GM21447 (cell line): Measurements from ENCODE around the gene MAGEA8.
A peak's percentile ranks its signal among the peaks of the same experiment; 100 is the strongest.
"Not testable (repeated sequence)": the region's sequence is repeated elsewhere in the genome, so short reads cannot be mapped to it uniquely, and the experiment has no call there.

Experiments used
- ATAC-seq: cut with Tn5 transposase; IDR thresholded peaks from one replicate; pipeline ENCODE4 v1.9.1; 2021; ENCODE audit not compliant: unreplicated experiment

Gene MAGEA8, protein sequence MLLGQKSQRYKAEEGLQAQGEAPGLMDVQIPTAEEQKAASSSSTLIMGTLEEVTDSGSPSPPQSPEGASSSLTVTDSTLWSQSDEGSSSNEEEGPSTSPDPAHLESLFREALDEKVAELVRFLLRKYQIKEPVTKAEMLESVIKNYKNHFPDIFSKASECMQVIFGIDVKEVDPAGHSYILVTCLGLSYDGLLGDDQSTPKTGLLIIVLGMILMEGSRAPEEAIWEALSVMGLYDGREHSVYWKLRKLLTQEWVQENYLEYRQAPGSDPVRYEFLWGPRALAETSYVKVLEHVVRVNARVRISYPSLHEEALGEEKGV

DNA sequence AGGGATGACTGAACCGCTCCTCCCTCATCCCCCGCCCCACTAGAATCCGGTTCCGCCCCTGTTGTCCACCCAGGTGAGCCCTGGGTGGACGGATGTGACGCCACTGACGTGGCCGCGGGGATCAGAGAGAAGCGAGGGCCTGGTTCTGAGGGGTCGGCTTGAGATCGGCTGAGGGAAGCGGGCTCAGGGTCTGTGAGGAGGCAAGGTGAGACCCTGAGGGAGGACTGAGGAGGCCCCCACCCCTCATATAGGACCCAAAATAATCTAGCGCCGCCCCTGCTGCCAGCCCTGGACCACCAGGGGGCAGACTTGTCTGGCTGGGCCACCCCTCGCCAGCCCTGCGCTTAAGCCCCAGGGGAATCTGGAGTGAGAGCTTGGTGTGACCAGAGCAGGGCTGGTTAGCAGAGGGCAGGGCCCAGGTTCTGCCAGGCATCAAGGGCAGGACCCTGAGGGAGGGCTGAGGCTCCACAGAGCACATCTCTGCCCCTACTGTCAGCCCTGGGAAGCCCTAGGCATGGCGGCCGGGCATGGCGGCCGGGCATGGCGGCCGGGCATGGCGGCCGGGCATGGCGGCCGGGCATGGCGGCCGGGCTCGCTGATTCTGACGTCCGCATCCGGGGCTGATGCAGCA lies at the start of gene MAGEA8:
Gene MAGEA8, plus strand, starts transcription at position 103 of the 631 bp plus-strand sequence. CDS start 3,090 bp downstream, outside the sequence.
- ATAC-seq: no peak

- ATAC-seq: no peak
Measured at GRCh38 chrX:149831473-149831872, 49.5 kb upstream of the MAGEA8 start.

DNA sequence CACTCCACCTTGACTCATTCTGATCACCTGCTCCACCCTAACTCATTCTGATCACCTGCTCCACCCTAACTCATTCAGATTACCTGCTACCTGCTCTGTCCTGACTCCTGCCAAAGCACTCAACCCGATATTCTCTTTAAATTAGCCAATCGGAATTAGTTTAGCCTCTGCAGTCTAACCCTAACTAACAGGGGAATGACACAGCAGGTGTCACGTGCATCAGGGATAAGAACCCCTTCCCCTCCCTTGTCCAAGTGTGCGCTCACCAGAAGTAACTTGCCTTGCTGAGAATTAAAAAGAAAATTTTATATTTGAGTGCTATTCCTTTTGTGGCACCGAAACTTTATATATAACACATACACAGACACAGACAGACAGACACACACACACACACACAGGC lies 44.3 kb upstream of the MAGEA8 start:
- not testable (repeated sequence) for ATAC-seq

- ATAC-seq: no peak
Measured at GRCh38 chrX:149837167-149837566, 43.8 kb upstream of the MAGEA8 start.

- ATAC-seq: peak; percentile 89
Measured at GRCh38 chrX:149837639-149838038, 43.3 kb upstream of the MAGEA8 start.

DNA sequence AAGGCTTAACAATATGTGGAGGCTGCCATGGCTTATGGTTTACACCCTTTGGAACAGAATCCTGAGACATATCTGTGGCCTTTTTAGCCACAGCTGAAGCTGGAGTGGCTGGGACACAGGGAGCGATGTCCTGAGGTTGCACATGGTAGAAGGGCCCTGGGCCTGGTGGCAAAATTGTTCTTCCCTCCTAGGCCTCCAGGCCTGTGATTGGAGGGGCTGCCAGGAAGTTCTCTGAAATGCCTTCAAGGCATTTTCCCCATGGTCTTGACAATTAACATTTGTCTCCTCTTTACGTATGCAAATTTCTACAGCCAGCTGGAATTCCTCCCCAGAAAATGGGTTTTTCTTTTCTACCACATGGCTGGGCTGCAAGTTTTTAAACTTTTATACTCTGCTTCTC lies 39.1 kb upstream of the MAGEA8 start:
- no peak for ATAC-seq

- ATAC-seq: no peak
Measured at GRCh38 chrX:149845385-149845784, 35.6 kb upstream of the MAGEA8 start.

- ATAC-seq: no peak
Measured at GRCh38 chrX:149846789-149847188, 34.2 kb upstream of the MAGEA8 start.

DNA sequence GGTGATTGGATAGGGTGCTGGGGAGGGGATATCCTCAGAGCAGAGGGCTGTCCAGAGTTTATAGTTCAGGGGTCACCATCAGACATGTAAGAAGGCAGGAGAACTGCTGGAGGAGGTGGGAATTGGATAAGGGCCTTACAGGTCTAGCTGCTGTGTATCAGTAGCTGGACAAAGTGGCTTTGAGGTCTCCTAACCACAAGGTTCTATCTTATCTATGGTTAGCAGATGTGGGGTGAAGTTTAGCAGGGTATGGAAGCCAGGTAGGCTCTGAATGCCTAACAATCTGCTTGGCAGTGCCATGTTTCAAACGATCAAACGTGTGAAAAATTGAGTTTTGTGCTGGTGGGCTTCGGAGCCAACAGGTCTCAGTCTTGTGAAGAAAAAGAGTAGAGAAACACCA lies 32.1 kb upstream of the MAGEA8 start:
- ATAC-seq: no peak

- no peak for ATAC-seq
Measured at GRCh38 chrX:149849787-149850186, 31.2 kb upstream of the MAGEA8 start.

- no peak for ATAC-seq
Measured at GRCh38 chrX:149851864-149852263, 29.1 kb upstream of the MAGEA8 start.

DNA sequence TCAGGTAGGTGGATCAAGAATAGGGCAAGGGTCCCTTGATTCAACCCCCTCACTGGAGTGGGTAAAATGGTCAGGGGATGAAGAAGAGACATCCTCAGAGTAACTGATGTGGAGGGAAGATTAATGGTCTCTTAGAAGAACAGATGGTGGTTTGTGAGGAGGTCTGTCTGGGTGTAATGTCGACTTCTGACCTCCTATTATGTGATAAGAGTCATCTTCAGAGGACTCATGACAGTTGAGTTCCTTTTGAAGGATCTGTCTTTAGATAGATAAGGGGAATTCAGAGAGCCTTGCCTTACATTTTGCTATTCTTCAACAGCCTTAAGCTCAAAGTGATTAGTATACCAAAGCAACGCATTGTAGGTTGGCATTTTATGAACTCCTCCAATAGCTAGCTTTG lies 27.1 kb upstream of the MAGEA8 start:
- ATAC-seq: no peak

DNA sequence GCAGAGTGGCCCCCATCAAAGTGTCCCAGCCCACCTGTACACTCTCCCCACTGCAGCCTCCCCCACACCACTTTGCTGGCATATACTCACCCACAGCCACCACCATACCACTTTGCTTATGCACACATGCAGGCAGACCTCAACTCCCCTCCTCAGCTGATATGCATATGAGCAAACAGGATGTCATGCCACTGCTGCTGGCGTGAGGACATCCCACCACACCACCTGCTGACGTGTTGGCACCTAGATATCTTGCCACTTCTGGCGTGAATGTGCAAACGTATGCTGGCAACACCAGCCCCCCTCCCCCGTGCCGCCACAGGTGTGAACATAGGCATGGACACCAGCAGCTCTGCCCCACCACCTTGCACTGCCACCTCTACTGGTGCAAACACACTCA lies 22.4 kb upstream of the MAGEA8 start:
- ATAC-seq: no peak

GRCh38 chrX:149860445-149860844 lies 20.5 kb upstream of the MAGEA8 start:
- no peak for ATAC-seq

DNA sequence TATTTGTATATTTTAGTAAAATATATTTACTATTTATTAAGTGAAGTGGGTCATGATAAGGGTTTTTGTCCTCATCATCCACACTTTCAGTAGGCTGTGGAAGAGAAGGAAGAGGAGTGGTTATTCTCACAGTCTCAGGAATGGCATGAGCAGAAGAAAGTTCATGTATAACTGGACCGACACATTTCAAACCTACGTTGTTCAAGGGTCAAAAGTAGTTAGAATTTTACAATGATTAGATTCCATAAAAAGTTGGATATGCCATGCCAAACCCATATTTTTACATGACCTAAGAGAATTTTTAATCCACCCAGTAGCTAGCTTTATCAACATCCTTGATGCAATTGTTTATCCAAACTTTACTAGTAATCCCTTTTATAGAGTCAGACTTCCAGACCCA lies 15.6 kb upstream of the MAGEA8 start:
- ATAC-seq: no peak

DNA sequence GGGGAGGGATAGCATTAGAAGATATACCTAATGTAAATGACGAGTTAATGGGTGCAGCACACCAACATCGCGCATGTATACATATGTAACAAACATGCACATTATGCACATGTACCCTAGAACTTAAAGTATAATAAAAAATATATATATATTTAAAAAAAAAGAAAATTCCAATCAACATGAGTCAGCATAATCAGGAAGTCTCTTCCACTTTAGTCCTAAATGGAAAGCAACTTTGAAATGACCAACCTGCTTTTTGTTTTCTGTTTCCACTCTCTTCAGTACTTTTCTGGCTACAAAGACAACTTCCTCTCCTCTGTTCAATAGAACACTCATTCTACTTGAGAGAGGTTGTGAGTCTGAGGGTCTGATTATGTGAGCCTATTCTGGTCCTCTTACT lies 13.5 kb upstream of the MAGEA8 start:
- no peak for ATAC-seq

GRCh38 chrX:149870840-149871239 lies 10.1 kb upstream of the MAGEA8 start:
- no peak for ATAC-seq

DNA sequence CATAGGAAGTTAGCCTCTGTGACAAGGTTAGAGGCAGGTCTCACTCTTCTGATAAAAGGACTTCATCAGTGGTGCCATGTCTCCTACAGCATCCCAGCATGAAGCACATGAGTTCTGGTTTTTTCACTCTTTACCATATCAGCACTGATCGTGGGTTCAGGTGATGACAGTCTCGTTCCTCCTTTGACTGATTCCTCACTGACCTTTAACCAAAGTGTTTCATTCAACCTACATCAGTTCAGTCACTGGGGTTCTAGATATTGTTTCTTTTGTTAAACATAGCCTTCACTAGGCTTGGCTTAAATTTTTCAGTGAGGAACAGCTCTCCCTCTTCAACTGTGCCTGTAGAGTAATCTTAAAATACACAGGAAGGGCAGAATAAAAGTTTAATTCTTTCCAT lies 9.6 kb upstream of the MAGEA8 start:
- no peak for ATAC-seq

- peak; percentile 79 for ATAC-seq
Measured at GRCh38 chrX:149871940-149872339, 9.0 kb upstream of the MAGEA8 start.

DNA sequence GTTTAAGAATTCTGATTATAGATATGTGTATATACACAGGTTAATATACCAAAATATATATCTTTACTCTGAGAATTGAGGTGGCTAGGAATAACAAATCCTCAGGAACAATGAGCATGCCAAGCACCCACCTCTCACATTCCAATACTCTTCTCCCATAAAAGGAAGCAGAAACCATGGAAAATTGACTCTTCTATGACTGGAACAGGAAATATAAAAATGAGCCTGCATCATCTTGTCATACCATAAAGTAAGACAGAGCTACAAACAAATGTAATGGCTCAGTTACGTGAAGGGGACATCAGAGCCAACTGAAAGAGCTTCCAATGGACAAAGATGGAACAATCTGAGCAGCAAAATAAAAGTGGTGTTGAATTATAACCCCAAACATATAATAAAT lies 3.8 kb upstream of the MAGEA8 start:
- no peak for ATAC-seq

- ATAC-seq: no peak
Measured at GRCh38 chrX:149877636-149878035, 3.3 kb upstream of the MAGEA8 start.

DNA sequence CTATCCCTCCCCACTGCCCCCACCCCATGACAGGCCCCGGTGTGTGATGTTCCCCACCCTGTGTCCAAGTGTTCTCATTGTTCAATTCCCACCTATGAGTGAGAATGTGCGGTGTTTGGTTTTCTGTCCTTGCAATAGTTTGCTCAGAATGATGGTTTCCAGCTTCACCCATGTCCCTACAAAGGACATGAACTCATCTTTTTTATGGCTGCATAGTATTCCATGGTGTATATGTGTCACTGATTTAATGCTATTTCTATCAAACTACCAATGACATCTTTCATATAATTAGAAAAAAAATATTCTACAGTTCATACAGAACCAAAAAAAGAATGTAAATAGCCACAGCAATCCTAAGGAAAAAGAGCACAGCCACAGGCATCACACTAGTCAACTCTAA lies 9.8 kb downstream of the MAGEA8 start:
- ATAC-seq: not testable (repeated sequence)

- no peak for ATAC-seq
Measured at GRCh38 chrX:149898554-149898953, 17.6 kb downstream of the MAGEA8 start.
